ENCODE results near the gene MSLN.

Gene MSLN

GRCh38 chr16:764184-764750 is 3.7 kb downstream of the MSLN start:
- H3K27ac ChIP-seq = no peak overlapping the region
- TF ChIP-seq CTCF (conservative IDR thresholded peaks at IDR 0.05) (no peak), ZFX (IDR thresholded peaks at IDR 0.05) (no peak)

GRCh38 chr16:764848-765487 is 4.4 kb downstream of the MSLN start:
- TF ChIP-seq CTCF (conservative IDR thresholded peaks at IDR 0.05) = no peak
- no peak for TF ChIP-seq ZFX (IDR thresholded peaks at IDR 0.05)
- no peak overlapping the region for H3K27ac ChIP-seq

GRCh38 chr16:765488-765865 is 4.9 kb downstream of the MSLN start:
- no peak overlapping the region for H3K27ac ChIP-seq
- TF ChIP-seq ZFX (IDR thresholded peaks at IDR 0.05) (no peak), CTCF (conservative IDR thresholded peaks at IDR 0.05) (no peak)

- H3K27ac ChIP-seq = no peak overlapping the region
Measured at GRCh38 chr16:766008-766819, 5.7 kb downstream of the MSLN start.

GRCh38 chr16:766820-767640 is 6.5 kb downstream of the MSLN start:
- no peak overlapping the region for H3K27ac ChIP-seq
- no peak for TF ChIP-seq ZFX (IDR thresholded peaks at IDR 0.05)

More at GRCh38 chr16:766008-766819, 5.7 kb downstream of the MSLN start:
- no peak for TF ChIP-seq CTCF (conservative IDR thresholded peaks at IDR 0.05)
- TF ChIP-seq ZFX (IDR thresholded peaks at IDR 0.05) = no peak

GRCh38 chr16:767743-768235 is 7.3 kb downstream of the MSLN start:
- TF ChIP-seq ZFX (IDR thresholded peaks at IDR 0.05) (no peak), CTCF (conservative IDR thresholded peaks at IDR 0.05) (no peak)
- no peak overlapping the region for H3K27ac ChIP-seq

- H3K27ac ChIP-seq = no peak overlapping the region
- TF ChIP-seq CTCF (conservative IDR thresholded peaks at IDR 0.05) = no peak
- no peak for TF ChIP-seq ZFX (IDR thresholded peaks at IDR 0.05)
Measured at GRCh38 chr16:768428-768827, 7.9 kb downstream of the MSLN start.
